Measurements from ENCODE around the gene CAPN11.
"Not testable (repeated sequence)": the region's sequence is repeated elsewhere in the genome, so short reads cannot be mapped to it uniquely, and the experiment has no call there.

CAPN11 gene

GRCh38 chr6:44230034-44230675, 71.5 kb downstream of the CAPN11 start:
- no peak for DNase-seq

GRCh38 chr6:44231426-44231825, 72.8 kb downstream of the CAPN11 start:
- not testable (repeated sequence) for DNase-seq

GRCh38 chr6:44232676-44233566, 74.3 kb downstream of the CAPN11 start:
- no peak for DNase-seq

- DNase-seq: no peak
Measured at GRCh38 chr6:44233567-44234100, 75.0 kb downstream of the CAPN11 start.

Measured in NCI-H1930 (cell line).